ENCODE data around the gene PLEKHA6. TPM values are rescaled to one million over a fixed set of nuclear protein-coding genes. Genes with fewer than 3 reads are reported as not detected.

Gene PLEKHA6
- total and polyA plus RNA-seq, 2 experiments from 2014 or later, result 2.8 to 6.2 TPM

- no peaks in the 10 kb centered on the region for H3K36me3 Mint-ChIP-seq (ENCODE audit: low read depth)
- no peaks in the 10 kb centered on the region for H3K9me3 Mint-ChIP-seq
- H3K27me3 Mint-ChIP-seq (ENCODE audit: insufficient read depth, low read depth, poor library complexity), result peaks cover 10% of the 10 kb centered on the region
- Histone ChIP-seq H3K4me1 (ENCODE audit: insufficient read depth) (peaks cover 65% of the 10 kb centered on the region), H3K4me2 (peak overlapping the region; percentile 54), H4K20me1 (replicated peaks; ENCODE audit: insufficient read depth) (no peaks in the 10 kb centered on the region), H3K9me2 (ENCODE audit: insufficient read depth) (peaks cover 15% of the 10 kb centered on the region; the same call in 1 of the 2 replicates), H2AFZ (no peak overlapping the region), H3K79me2 (replicated peaks; ENCODE audit: insufficient read depth) (no peaks in the 10 kb centered on the region), H3K4me3 (no peak overlapping the region), H3K36me3 (ENCODE audit: insufficient read depth) (no peaks in the 10 kb centered on the region), H3K27ac (ENCODE audit: low read depth) (no peak overlapping the region), H3K27me3 (ENCODE audit: insufficient read depth) (no peaks in the 10 kb centered on the region), H3F3A (replicated peaks; ENCODE audit: low read depth) (peaks cover 7% of the 10 kb centered on the region; the same call in 1 of the 2 replicates)
- ATAC-seq (no peak), DNase-seq (ENCODE audit: low spot score) (no peak)
- H3K27ac Mint-ChIP-seq, result no peak overlapping the region
- no peak overlapping the region; the same call in 2 of the 3 replicates for H3K4me3 Mint-ChIP-seq
- TF ChIP-seq ZNF114 (CRISPR knock-in tag; IDR thresholded peaks at IDR 0.05) (no peak), EZH2phosphoT487 (IDR thresholded peaks at IDR 0.05; ENCODE audit: unreplicated experiment) (no peak), POLR2AphosphoS5 (IDR thresholded peaks at IDR 0.05; ENCODE audit: low read depth) (no peak), ZNF462 (CRISPR knock-in tag; IDR thresholded peaks at IDR 0.05) (no peak), REST (IDR thresholded peaks at IDR 0.05; ENCODE audit: unreplicated experiment) (no peak), NANOG (IDR thresholded peaks at IDR 0.05; ENCODE audit: borderline replicate concordance) (no peak), CTCF (conservative IDR thresholded peaks at IDR 0.05; ENCODE audit: low read depth in 2 of 2) (no peak), ZNF331 (CRISPR knock-in tag; IDR thresholded peaks at IDR 0.05; ENCODE audit: low read depth) (no peak), STAT1 (IDR thresholded peaks at IDR 0.05; ENCODE audit: unreplicated experiment) (no peak), CREB1 (CRISPR knock-in tag; IDR thresholded peaks at IDR 0.05; ENCODE audit: low read depth) (no peak), JUNB (IDR thresholded peaks at IDR 0.05; ENCODE audit: unreplicated experiment) (no peak), ETS1 (IDR thresholded peaks at IDR 0.05) (no peak), EZH2 (IDR thresholded peaks at IDR 0.05; ENCODE audit: low read depth, unreplicated experiment) (no peak)
- peaks cover 50% of the 10 kb centered on the region for H3K4me1 Mint-ChIP-seq
Measured at GRCh38 chr1:204338360-204338759, 21.4 kb downstream of the PLEKHA6 start.

Measured in GM23338 (cell line).